Measurements from ENCODE around the gene NAB1.

Gene NAB1

GRCh38 chr2:190674966-190675650 lies 26.2 kb downstream of the NAB1 start:
- peaks cover 46% of the 10 kb centered on the region for H3K36me3 ChIP-seq (ENCODE audit: insufficient read depth, low read length)
- no peak for TF ChIP-seq FOXP2 (optimal IDR thresholded peaks at IDR 0.05; ENCODE audit: control extremely low read depth, extremely low read length, insufficient read depth)
- TF ChIP-seq POLR2AphosphoS5 (IDR thresholded peaks at IDR 0.05; ENCODE audit: borderline replicate concordance, low read depth, low read length), result no peak
- no peak overlapping the region for H3K4me3 ChIP-seq
- no peak overlapping the region for H3K27ac ChIP-seq
- no peaks in the 10 kb centered on the region for H3K9me3 ChIP-seq (ENCODE audit: low read depth, low read length)
- no peak for DNase-seq (ENCODE audit: low read depth, low spot score)
- H3K9ac ChIP-seq (ENCODE audit: insufficient read length), result no peak overlapping the region

- Histone ChIP-seq H3K9ac (ENCODE audit: insufficient read length) (no peak overlapping the region), H3K9me3 (ENCODE audit: low read depth, low read length) (no peaks in the 10 kb centered on the region), H3K36me3 (ENCODE audit: insufficient read depth, low read length) (peaks cover 33% of the 10 kb centered on the region), H3K27ac (no peak overlapping the region), H3K4me3 (no peak overlapping the region)
- no peak for DNase-seq (ENCODE audit: low read depth, low spot score)
- TF ChIP-seq EZH2 (IDR thresholded peaks at IDR 0.05), result no peak
- no peak for TF ChIP-seq FOXP2 (optimal IDR thresholded peaks at IDR 0.05; ENCODE audit: control extremely low read depth, extremely low read length, insufficient read depth)
- TF ChIP-seq POLR2AphosphoS5 (IDR thresholded peaks at IDR 0.05; ENCODE audit: borderline replicate concordance, low read depth, low read length), result no peak
These were observed 28.4 kb downstream of the NAB1 start for GRCh38 chr2:190677255-190677654.

GRCh38 chr2:190678444-190679162 lies 29.7 kb downstream of the NAB1 start:
- no peak overlapping the region for H3K27ac ChIP-seq
- peaks cover 20% of the 10 kb centered on the region for H3K36me3 ChIP-seq (ENCODE audit: insufficient read depth, low read length)
- no peak overlapping the region for H3K4me3 ChIP-seq
- DNase-seq (ENCODE audit: low read depth, low spot score), result no peak
- no peaks in the 10 kb centered on the region for H3K9me3 ChIP-seq (ENCODE audit: low read depth, low read length)
- H3K9ac ChIP-seq (ENCODE audit: insufficient read length), result no peak overlapping the region
- TF ChIP-seq POLR2AphosphoS5 (IDR thresholded peaks at IDR 0.05; ENCODE audit: borderline replicate concordance, low read depth, low read length) (no peak), EZH2 (IDR thresholded peaks at IDR 0.05) (no peak), FOXP2 (optimal IDR thresholded peaks at IDR 0.05; ENCODE audit: control extremely low read depth, extremely low read length, insufficient read depth) (no peak)

GRCh38 chr2:190679391-190679790 lies 30.5 kb downstream of the NAB1 start:
- peaks cover 15% of the 10 kb centered on the region for H3K36me3 ChIP-seq (ENCODE audit: insufficient read depth, low read length)
- no peak overlapping the region for H3K27ac ChIP-seq
- H3K9me3 ChIP-seq (ENCODE audit: low read depth, low read length), result no peaks in the 10 kb centered on the region
- no peak for DNase-seq (ENCODE audit: low read depth, low spot score)
- H3K9ac ChIP-seq (ENCODE audit: insufficient read length), result no peak overlapping the region
- H3K4me3 ChIP-seq, result no peak overlapping the region
- TF ChIP-seq POLR2AphosphoS5 (IDR thresholded peaks at IDR 0.05; ENCODE audit: borderline replicate concordance, low read depth, low read length) (no peak), EZH2 (IDR thresholded peaks at IDR 0.05) (no peak), FOXP2 (optimal IDR thresholded peaks at IDR 0.05; ENCODE audit: control extremely low read depth, extremely low read length, insufficient read depth) (no peak)

GRCh38 chr2:190679813-190680591 lies 31.1 kb downstream of the NAB1 start:
- Histone ChIP-seq H3K9ac (ENCODE audit: insufficient read length) (no peak overlapping the region), H3K4me3 (no peak overlapping the region), H3K36me3 (ENCODE audit: insufficient read depth, low read length) (peaks cover 15% of the 10 kb centered on the region), H3K9me3 (ENCODE audit: low read depth, low read length) (no peaks in the 10 kb centered on the region), H3K27ac (no peak overlapping the region)
- peak; percentile 32 for DNase-seq (ENCODE audit: low read depth, low spot score)
- TF ChIP-seq POLR2AphosphoS5 (IDR thresholded peaks at IDR 0.05; ENCODE audit: borderline replicate concordance, low read depth, low read length) (no peak), FOXP2 (optimal IDR thresholded peaks at IDR 0.05; ENCODE audit: control extremely low read depth, extremely low read length, insufficient read depth) (no peak), EZH2 (IDR thresholded peaks at IDR 0.05) (no peak)

GRCh38 chr2:190682168-190682567 lies 33.3 kb downstream of the NAB1 start:
- TF ChIP-seq FOXP2 (optimal IDR thresholded peaks at IDR 0.05; ENCODE audit: control extremely low read depth, extremely low read length, insufficient read depth) (no peak), EZH2 (IDR thresholded peaks at IDR 0.05) (no peak), POLR2AphosphoS5 (IDR thresholded peaks at IDR 0.05; ENCODE audit: borderline replicate concordance, low read depth, low read length) (no peak)
- DNase-seq (ENCODE audit: low read depth, low spot score), result no peak
- H3K9me3 ChIP-seq (ENCODE audit: low read depth, low read length), result no peaks in the 10 kb centered on the region
- peaks cover 28% of the 10 kb centered on the region for H3K36me3 ChIP-seq (ENCODE audit: insufficient read depth, low read length)
- H3K27ac ChIP-seq, result no peak overlapping the region
- no peak overlapping the region for H3K4me3 ChIP-seq
- no peak overlapping the region for H3K9ac ChIP-seq (ENCODE audit: insufficient read length)

- H3K4me3 ChIP-seq, result no peak overlapping the region
- no peaks in the 10 kb centered on the region for H3K9me3 ChIP-seq (ENCODE audit: low read depth, low read length)
- no peak overlapping the region for H3K27ac ChIP-seq
- no peak for TF ChIP-seq FOXP2 (optimal IDR thresholded peaks at IDR 0.05; ENCODE audit: control extremely low read depth, extremely low read length, insufficient read depth)
- DNase-seq (ENCODE audit: low read depth, low spot score), result no peak
- H3K9ac ChIP-seq (ENCODE audit: insufficient read length), result no peak overlapping the region
- peaks cover 44% of the 10 kb centered on the region for H3K36me3 ChIP-seq (ENCODE audit: insufficient read depth, low read length)
These were observed 34.9 kb downstream of the NAB1 start for GRCh38 chr2:190683802-190684201.

- H3K27ac ChIP-seq, result no peak overlapping the region
- no peaks in the 10 kb centered on the region for H3K9me3 ChIP-seq (ENCODE audit: low read depth, low read length)
- TF ChIP-seq POLR2AphosphoS5 (IDR thresholded peaks at IDR 0.05; ENCODE audit: borderline replicate concordance, low read depth, low read length) (no peak), EZH2 (IDR thresholded peaks at IDR 0.05) (no peak), FOXP2 (optimal IDR thresholded peaks at IDR 0.05; ENCODE audit: control extremely low read depth, extremely low read length, insufficient read depth) (no peak)
- no peak for DNase-seq (ENCODE audit: low read depth, low spot score)
- H3K36me3 ChIP-seq (ENCODE audit: insufficient read depth, low read length), result peaks cover 52% of the 10 kb centered on the region
- no peak overlapping the region for H3K9ac ChIP-seq (ENCODE audit: insufficient read length)
- no peak overlapping the region for H3K4me3 ChIP-seq
These were observed 36.0 kb downstream of the NAB1 start for GRCh38 chr2:190684931-190685330.
